ENCODE measurements around the gene ZFP3. TPM values are rescaled to one million over a fixed set of nuclear protein-coding genes. Genes with fewer than 3 reads are reported as not detected.
"Not testable (repeated sequence)": the region's sequence is repeated elsewhere in the genome, so short reads cannot be mapped to it uniquely, and the experiment has no call there.

The ZFP3 gene
- total and polyA plus RNA-seq, 2 donors (not counting 1 experiment from before 2014, with no cell fraction given), result 2.6 to 3.1 TPM

GRCh38 chr17:5121186-5121841 lies 43.0 kb downstream of the ZFP3 start:
- H3K27ac ChIP-seq (ENCODE audit: insufficient read depth, low read length), result no peak overlapping the region
- no peaks in the 10 kb centered on the region for H3K79me2 ChIP-seq (ENCODE audit: control insufficient read depth, insufficient read depth, low read length)
- no peaks in the 10 kb centered on the region for H3K9me3 ChIP-seq (ENCODE audit: control insufficient read depth, insufficient read depth, low read depth, low read length)
- H3K4me1 ChIP-seq (ENCODE audit: control insufficient read depth, extremely low read depth, insufficient read depth, low read length), result no peaks in the 10 kb centered on the region
- no peak overlapping the region for H3K4me2 ChIP-seq (ENCODE audit: extremely low read depth, insufficient read depth, low read length)
- no peaks in the 10 kb centered on the region for H4K20me1 ChIP-seq (ENCODE audit: control insufficient read depth, extremely low read depth, insufficient read depth, low read length)
- no peak for DNase-seq (ENCODE audit: low read depth in 2 of 2)
- no peak overlapping the region for H3K4me3 ChIP-seq (replicated peaks in 1 of 4; ENCODE audit: control extremely low read depth in 1 of 4, insufficient read depth in 1 of 4, low read depth in 3 of 4, low read length in 4 of 4)
- no peak overlapping the region for H2AFZ ChIP-seq (ENCODE audit: low read length)
- TF ChIP-seq EZH2 (IDR thresholded peaks at IDR 0.05; ENCODE audit: low read length, missing control alignments) (no peak), CTCF (conservative IDR thresholded peaks at IDR 0.05 in 1 of 2, IDR thresholded peaks at IDR 0.05 in 1 of 2; ENCODE audit: low read depth in 1 of 2, low read length in 2 of 2) (no peak)
- H3K27me3 ChIP-seq (ENCODE audit: control insufficient read depth, insufficient read depth, low read length), result peaks cover 23% of the 10 kb centered on the region
- no peak overlapping the region for H3K9ac ChIP-seq (ENCODE audit: insufficient read depth, low read length)
- no peaks in the 10 kb centered on the region for H3K36me3 ChIP-seq (ENCODE audit: control insufficient read depth, insufficient read depth, low read length)

GRCh38 chr17:5122056-5122455 lies 43.8 kb downstream of the ZFP3 start:
- Histone ChIP-seq H3K27me3 (ENCODE audit: control insufficient read depth, insufficient read depth, low read length) (peaks cover 16% of the 10 kb centered on the region), H3K4me3 (replicated peaks in 1 of 4; ENCODE audit: control extremely low read depth in 1 of 4, insufficient read depth in 1 of 4, low read depth in 3 of 4, low read length in 4 of 4) (peak overlapping the region in 1 of 4 experiments; percentile 52)
- H3K79me2 ChIP-seq (ENCODE audit: control insufficient read depth, insufficient read depth, low read length); H3K36me3 ChIP-seq (ENCODE audit: control insufficient read depth, insufficient read depth, low read length); H3K4me2 ChIP-seq (ENCODE audit: extremely low read depth, insufficient read depth, low read length); H2AFZ ChIP-seq (ENCODE audit: low read length); H3K27ac ChIP-seq (ENCODE audit: insufficient read depth, low read length); H3K4me1 ChIP-seq (ENCODE audit: control insufficient read depth, extremely low read depth, insufficient read depth, low read length); H4K20me1 ChIP-seq (ENCODE audit: control insufficient read depth, extremely low read depth, insufficient read depth, low read length); H3K9ac ChIP-seq (ENCODE audit: insufficient read depth, low read length); H3K9me3 ChIP-seq (ENCODE audit: control insufficient read depth, insufficient read depth, low read depth, low read length); DNase-seq (ENCODE audit: low read depth in 2 of 2): not testable (repeated sequence)

GRCh38 chr17:5122586-5123342 lies 44.5 kb downstream of the ZFP3 start:
- DNase-seq (ENCODE audit: low read depth in 2 of 2), result peak in 1 of 2 donors; percentile 2
- peak; percentile 58 for TF ChIP-seq EZH2 (IDR thresholded peaks at IDR 0.05; ENCODE audit: low read length, missing control alignments)
- TF ChIP-seq CTCF (conservative IDR thresholded peaks at IDR 0.05 in 1 of 2, IDR thresholded peaks at IDR 0.05 in 1 of 2; ENCODE audit: low read depth in 1 of 2, low read length in 2 of 2), result no peak
- Histone ChIP-seq H3K4me2 (ENCODE audit: extremely low read depth, insufficient read depth, low read length) (peak overlapping the region; percentile 40), H3K4me3 (replicated peaks in 1 of 4; ENCODE audit: control extremely low read depth in 1 of 4, insufficient read depth in 1 of 4, low read depth in 3 of 4, low read length in 4 of 4) (peak overlapping the region; percentile 12 to 52 (median 37)), H3K4me1 (ENCODE audit: control insufficient read depth, extremely low read depth, insufficient read depth, low read length) (no peaks in the 10 kb centered on the region), H3K9me3 (ENCODE audit: control insufficient read depth, insufficient read depth, low read depth, low read length) (no peaks in the 10 kb centered on the region), H3K27ac (ENCODE audit: insufficient read depth, low read length) (no peak overlapping the region), H3K79me2 (ENCODE audit: control insufficient read depth, insufficient read depth, low read length) (no peaks in the 10 kb centered on the region), H3K9ac (ENCODE audit: insufficient read depth, low read length) (no peak overlapping the region), H4K20me1 (ENCODE audit: control insufficient read depth, extremely low read depth, insufficient read depth, low read length) (no peaks in the 10 kb centered on the region), H3K36me3 (ENCODE audit: control insufficient read depth, insufficient read depth, low read length) (no peaks in the 10 kb centered on the region), H3K27me3 (ENCODE audit: control insufficient read depth, insufficient read depth, low read length) (peaks cover 16% of the 10 kb centered on the region), H2AFZ (ENCODE audit: low read length) (no peak overlapping the region)
